NCI-H2227 treated with DMSO at 0.1 percent for 48 hours (cell line): Measurements from ENCODE around the gene RAB6B.

Experiments used
- DNase-seq: peaks from one replicate; lab custom pipeline; 2025; lab: John Stamatoyannopoulos, UW

The RAB6B gene

DNA sequence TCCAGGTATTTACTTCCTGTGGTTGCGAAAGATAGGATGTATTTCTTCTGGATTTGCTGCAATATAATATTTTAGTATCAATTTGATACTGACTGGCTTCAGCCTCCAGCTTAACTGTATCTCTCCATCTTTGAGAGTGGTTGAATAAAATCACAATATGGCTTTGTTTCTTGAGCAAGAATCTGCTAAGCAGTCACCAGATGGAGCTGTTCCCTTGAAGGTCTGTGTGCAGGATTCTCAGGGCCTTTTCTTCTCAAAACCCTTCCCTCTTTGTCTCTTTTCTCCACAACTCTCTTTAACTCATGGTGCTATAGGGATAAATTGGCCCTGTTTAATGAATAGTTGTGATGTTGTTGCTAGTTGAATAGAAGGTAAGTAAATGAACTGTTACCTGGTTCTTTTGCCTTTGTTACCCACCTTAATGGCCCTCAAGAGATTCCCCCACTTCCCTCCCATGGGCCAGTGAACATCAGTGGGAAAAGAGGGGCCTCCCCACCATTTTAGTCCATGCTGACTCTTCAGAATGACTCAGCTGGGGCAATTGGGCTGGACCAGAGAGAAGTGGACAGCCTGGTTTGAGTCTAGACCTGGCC is 34.8 kb upstream of the RAB6B start:
- DNase-seq, result peak; percentile 52

DNA sequence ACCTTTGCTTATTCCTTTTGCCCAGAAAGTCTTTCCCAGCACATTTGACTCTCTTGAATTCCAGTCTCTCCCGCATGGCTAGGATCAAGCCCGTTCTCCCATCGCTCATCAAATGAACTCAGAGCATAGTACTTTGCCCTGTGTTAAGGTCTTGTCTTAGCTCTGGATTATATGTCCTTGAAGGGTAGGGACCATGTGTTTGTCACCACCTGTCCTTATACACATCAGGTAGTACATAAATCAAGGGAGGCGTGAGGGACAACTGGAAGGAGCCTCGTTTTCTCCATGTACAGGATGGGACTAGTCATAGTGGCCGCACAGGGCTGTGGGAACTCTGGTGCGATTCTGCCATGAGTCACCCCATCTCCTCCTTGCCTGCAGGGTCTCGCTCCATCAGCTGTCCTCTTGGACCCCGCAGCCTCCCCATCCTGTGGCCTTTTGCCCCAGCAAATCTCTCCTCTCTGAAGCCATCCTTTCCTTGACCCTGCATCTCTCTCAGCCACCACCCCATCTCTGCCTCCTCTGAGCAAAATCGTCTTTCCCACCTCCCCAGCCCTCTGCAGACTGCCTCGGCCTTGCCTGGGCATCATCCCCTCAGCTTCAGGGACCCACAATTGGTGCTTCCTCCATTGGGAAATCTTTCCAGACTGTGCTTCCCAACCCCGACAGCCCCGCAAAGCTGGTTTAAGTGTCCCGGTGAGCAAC is 33.4 kb upstream of the RAB6B start:
- no peak for DNase-seq

DNA sequence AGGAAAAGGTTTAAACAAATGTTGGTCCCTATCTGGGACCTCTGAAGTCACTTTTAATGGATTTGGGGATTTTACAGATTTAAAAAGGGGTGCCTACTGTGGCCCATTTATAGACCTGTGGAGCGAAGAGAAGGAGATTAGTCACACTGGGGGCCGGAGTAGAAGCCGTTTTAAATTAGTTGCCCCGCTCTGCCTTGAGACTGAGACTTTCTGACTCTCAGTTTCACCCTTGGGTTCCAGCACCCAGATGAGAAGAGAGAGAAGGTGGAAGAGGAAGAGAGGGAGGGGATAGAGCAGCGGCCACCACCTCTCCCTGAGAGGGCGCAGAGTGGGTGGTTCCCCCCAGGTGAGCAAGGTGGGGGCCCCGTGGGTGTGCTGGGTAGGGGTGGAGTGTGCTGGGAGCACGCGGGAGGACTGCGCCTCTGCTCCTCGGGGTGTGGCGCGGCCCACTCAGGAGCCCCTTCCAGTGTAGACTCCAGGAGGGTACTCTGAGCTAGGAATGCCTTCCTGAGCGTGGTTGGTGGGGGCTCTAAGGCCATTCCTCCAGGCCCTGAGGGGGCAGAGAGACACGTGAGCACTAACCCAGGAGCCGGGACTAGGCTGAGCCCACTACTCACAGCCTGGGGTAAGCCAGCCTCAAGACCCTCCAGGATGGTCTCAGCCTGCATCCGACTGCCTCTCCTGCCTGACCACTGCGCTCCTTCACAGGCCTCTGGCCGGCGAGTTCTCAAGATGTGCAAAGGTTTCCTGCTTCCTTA is 32.6 kb upstream of the RAB6B start:
- no peak for DNase-seq

DNA sequence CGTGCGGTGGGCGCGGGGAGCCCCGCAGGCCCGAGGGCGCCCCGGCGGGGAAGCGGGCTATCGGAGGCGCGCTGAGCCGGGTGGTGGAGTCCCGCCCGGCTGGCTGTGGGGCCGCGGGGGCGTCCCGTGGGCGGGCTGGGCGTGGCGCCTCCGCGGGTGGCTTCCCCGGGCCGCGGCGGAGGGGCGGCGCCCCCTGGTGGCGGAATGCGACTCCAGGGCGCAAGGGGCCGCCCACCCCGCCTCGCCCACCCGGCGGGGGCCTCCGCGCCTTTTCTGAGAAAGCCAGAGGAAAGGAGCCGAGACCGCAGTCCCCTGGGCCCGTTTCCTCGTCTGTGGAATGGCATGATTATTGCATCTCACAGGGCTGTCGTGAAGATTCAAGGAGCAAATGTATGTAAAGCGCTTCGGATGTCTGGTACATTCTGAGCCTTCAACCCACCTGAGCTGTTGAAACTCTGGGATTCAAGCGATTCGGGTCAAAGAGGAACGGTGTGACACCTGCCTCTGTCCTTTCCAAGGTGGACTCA is 31.9 kb upstream of the RAB6B start:
- peak; percentile 18 for DNase-seq

DNA sequence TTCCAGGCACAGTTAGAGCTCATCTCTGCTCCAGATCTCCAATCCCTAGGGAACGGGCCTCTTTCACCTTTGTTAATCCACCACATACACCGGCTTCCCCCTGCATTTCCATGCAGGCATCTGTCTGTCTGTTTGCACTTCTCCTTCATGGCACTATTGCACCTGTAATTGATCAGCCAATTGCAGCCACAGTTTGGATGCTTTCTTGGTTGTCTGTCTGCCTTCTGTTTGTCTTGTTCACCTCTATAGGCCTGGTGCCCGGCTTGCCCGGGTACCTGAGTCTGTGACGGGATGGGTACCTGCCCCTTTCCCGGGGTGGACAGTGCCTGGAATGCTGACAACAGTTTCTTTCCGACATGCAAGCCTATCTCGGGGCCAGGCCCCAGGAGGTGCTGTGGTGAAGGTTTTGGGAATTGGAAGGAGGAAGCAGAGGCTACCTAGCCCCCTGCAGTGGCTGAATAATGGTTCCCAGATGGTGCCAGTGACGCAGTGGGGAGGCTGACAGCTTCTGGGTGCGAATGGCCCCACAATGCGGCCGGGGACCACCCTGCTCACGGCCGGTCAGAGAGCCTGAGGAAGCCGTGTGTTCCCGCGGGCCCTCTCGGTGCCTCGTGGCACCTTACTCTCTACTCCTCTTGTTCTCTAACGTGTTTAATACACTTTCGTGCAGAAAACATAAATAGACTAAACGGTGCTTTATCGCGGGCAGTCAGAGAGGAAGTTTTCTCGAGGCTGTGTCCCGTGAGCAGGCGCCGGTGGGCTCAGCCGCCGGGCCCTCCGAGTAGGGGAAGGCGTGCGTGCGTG is 31.3 kb upstream of the RAB6B start:
- DNase-seq, result no peak

DNA sequence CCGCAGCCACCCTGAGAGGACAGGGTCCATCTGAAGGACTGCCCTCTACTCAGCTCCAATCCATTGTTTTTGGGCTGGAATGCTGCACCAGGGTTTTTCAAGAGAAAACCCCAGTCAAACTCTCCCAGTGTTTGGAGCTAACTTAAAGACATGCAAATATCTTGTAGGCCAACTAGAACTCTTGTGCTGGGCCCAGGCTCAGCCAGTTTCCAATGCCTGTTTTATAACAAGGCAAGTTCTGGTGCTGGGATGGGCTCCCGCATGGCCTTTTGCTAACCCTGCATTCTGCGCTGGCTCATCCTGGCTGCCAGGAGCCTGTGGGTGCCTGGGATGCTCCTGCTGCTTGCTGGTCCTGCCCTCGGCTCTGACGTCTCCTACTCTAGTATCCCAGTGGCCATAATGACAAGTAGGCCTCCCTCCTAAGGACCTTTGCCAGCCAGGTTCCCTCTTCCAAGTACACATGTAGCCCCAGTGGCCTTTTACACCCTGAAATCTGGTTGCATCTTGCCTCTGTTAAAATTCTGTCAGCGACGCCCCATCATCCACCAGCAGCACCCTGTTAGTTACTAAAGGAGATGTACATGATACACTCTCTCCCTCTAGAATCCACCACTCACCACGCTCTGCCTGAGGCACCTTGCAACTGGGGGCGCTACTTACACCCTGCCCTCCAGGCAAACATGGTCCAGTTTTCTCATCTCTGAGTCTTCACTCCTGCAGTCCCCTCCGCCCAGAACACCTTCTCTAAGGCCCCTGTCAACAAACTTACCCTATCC is 30.5 kb upstream of the RAB6B start:
- DNase-seq, result no peak

DNA sequence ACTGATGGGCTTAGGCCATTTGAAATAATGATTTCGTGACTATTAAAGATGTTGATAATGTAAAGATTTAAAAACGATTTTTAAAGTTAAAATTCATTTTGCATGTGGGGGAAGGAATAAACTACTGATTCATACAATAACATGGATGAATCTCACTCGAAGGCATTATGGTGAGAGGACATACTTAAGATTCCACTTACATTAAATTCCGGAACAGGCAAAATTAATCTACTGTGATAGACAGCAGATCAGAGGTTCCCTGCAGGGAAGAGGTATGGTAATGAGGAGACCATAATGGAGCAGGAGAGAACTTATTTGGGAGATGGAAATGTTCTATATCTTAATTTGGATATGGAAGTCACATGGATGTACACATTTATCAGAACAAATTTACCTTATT is 28.4 kb upstream of the RAB6B start:
- DNase-seq, result no peak

DNA sequence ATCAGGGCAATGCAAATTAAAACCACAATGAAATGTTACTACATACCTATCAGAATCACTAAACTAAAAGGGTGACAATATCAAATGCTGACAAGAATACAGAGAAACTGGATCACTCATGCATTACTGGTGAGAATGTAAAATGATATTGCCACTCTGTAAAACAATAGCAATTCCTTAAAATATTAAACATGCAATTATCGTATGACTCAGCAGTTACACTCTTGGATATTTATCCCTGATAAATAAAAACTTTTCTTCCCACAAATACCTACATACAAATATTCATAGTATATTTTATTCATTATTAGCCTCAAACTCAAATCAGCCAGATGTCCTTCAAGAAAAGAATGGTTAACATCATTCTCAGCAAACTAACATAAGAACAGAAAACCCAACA is 25.9 kb upstream of the RAB6B start:
- no peak for DNase-seq

DNA sequence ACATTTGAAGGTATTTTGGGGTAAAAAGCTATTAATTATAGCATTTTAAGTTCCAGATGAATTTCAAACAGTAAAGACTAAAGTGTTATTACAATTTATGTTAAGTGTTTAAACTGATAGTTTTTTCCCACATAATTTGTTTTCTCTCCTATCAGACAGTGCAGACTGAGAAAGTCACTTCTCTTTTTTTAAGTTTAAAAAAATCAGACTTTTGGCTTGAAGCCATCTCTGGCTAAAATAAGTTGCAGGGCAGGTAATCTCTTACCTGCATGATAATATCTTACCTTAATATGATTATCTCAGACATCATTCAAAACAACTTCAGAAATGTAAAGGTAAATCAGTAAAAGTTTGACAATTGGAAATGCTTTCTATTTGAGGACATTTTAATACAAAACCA is 21.5 kb upstream of the RAB6B start:
- no peak for DNase-seq

DNA sequence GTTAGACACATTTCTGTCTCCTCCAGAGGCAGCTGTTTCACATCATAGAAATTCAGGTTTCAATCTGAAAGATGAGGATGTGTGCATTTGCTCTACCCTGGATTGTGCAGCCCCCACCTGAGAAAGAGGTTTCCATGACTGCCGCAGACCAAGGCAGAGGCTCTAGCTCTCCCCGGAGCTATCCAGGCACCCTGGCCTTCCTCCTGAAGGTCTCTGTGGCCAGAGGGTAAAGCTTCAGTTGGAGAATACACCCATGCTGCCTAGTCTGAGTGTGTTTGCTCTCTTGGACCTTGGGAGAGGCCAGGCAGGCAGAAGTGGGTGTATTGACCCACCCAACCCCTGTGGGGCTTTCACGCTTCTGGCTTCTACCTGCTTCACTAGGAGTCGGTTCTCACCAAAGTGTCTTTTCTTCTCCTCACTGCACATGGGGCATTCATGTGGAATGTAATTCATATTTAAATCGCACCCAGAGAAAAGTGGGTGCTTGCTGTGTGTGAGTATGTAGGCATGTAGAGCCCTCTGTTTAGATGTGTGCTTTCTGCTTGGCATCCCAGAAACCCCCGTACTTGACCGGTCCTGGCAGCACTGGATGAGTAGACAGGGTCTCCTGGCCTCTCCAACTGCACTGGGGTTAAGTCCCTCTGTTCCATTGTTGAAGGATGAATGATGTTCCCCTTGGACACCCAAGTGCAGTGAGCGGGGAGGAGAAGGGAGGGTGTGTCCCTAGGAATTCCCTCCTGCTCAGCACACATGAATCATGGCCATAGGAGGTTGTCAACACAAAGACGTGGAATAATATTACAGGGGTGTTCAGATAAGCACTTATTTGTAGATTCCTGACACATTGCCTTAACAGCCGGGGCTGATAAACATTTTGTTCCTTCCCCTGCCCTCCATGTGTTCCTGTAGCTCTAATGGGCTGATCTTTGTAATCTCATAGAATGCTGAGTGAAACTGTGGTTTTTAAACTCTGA is 20.3 kb upstream of the RAB6B start:
- DNase-seq, result no peak

DNA sequence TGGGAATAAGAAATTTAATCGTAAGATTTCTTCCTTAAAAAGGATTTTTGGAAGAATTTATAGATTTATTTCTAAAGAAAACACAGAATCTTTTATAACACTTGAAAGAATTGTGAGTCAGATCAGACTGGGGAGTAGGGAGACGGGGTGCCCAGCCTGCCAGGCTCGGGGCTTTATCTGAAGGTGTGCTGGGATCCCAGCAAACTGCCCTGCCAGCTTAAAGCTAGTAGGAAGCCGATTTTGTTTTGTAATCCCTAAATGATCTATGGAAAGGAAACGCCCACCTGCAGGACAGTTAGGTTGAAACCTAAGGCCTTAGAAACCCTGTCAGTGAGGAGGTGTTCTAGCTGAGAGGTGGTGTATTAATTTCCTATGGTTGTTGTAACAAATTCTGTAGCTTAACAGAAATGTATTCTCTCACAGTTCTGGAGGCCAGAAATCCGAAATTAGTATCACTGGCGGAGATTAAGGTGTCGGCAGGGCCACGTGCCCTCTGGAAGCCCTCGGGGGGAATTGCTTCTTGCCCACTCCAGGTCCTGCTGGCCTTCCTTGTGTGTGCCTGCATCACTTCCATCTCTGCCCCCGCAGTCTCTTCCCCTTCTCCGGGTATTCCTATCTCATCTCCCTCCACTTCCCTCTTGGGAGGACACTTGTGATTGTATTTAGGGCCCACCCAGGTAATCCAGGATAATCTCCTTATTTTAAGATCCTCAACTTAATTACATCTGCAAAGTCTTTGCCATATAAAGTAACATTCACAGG is 19.3 kb upstream of the RAB6B start:
- DNase-seq, result no peak

DNA sequence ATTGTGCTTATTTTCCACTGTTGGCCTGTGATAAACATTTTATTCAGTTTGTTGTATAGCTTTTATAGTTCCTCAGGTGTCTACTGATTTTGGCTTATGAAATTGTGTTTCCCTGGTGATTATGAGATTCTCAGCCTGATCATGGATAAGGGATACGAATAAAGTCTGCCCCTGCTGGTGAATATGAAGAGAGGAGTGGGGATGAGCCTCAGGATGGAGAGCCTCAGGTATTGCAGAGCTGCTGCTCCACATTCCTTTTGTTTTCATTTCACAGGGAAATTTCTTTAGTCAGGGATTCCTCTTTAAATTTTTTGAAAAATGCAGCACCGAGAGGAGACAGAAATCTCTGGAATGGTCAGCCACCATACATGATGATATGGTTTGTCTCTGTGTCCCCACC is 14.7 kb upstream of the RAB6B start:
- no peak for DNase-seq

DNA sequence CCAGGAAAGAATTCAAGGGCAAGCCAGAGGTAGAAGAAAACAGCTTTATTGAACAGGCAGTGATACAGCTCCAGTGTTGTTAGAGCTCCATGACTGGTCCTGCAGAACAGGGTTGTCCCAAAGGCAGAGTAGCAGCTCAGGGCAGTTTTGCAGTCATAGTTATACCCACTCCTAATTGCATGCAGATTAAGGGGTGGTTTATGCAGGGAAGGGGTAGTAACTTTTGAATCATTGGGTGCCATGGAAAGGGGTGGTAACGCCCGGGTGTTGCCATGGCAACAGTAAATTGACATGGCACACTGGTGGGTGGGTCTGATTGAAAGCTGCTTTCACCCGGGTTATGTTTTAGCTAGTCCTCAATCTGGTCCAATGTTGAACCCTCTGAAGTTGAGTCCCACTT is 9.7 kb upstream of the RAB6B start:
- no peak for DNase-seq

DNA sequence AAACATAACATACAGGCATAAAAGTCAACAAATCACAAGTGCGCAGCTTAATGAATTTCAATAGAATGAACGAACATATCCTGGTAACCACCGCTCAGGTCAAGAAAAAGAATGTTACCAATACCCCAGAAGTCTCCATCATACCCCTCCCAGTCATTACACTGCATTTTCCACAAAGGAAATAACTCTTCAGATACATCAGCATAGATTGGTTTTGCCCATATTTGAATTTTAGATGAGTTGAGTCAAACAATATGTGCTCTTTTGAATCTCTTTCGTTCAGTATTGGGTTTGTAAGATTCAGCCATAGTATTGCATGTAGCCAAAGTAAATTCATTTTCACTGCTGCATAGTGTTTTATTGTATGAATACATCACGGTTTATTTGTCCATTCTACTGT is 6.2 kb upstream of the RAB6B start:
- DNase-seq, result no peak

DNA sequence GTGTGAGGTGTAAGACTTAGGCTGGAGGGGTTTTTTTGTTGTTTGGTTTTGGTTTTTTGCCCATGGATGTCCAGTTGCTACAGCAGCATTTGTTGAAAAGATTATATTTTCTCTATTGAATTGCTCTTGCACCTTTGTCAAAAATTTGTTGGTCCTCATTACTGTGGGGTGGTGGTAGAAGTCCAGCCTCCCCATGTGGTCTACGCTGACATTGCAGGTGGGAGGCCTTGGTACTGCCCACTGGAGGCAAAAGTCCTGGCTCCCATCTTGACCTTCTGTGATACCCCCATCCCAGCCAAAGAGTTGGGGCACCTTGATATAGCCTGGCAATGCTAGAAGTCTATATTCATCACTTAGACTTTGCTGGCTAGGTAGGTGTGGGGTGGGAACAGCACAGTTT is 5.4 kb upstream of the RAB6B start:
- DNase-seq, result no peak

DNA sequence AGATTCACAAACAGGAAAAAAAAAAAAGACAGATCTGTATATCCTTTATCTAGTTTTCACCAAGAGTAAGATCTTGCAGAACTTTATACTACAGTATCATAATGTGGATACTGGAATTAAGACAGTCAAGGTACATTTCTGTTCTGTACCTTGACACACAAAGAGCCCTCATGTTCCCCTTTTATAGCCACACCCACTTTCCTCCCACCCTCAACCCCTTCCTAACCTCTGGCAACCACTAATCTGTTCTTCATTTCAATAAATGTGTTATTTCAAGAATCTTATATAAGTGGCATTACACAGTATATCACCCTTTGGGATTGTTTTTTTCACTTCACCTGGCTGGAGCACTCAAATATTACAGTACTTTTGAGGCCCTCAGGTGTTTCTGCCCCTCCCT is 3.6 kb upstream of the RAB6B start:
- no peak for DNase-seq

DNA sequence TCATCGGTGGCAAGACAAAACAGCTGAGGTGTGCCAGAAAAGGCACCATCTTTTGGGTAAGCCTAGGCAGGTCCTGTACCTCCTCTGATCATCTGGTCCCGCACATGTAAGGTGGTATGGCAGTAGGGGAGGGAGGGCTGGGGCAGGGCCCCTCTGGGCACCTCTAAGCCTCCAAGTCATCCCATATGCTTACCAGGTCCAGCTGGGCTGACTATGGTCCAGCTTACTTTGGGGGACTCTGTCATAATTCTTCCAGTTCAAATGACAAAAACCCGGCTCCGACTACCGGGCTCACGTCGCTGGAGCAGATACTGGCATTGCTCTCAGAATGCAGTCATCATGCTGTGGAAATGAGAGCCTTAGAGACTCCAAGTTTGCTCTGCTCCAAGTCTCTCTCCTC is 1.9 kb upstream of the RAB6B start:
- no peak for DNase-seq

DNA sequence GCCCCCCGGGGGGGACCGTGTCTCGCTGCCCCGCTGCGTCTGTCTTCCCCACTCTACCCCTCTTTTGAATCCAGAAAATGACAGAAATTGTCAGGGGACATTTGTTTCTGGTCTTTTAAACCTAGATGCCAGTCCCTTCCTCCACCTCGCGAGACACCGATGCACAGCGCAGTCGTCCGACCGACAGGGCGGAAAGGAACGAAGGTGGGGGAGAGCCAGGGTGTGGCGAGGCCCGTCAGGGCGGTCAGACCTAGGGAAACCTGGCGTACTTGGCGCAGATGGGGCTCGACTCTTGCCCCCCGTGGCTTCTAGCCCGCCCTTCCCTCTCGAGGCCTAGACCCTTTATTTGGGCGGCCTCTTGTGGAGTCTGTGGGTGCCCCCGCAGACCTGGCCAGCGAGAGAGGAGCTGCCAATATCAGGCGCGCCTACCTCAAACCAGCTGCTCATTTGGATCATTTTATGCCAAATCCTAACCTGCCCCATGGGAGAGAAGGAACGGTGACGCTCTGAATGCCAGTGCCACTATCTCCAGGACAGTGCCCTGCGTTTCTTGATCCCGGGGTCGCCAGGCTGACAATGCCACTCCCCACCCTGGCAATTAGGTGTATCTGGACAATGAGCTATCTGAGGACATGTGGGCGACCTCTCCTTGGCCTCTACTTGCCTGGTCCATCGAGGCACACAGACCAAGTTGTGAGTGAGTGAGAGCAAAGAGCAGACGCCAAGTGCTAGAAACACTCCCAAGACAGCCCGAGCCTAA is 500 bp upstream of the RAB6B start:
- no peak for DNase-seq
